Inferior parietal cortex (tissue), 1 donor: ENCODE data around the gene SHROOM1.

ENCODE experiments used
- DNase-seq: peaks from one replicate; pipeline ENCODE4 v3.0.0-alpha.2; 2016; ENCODE audit errors: extremely low spot score

Gene SHROOM1

DNA sequence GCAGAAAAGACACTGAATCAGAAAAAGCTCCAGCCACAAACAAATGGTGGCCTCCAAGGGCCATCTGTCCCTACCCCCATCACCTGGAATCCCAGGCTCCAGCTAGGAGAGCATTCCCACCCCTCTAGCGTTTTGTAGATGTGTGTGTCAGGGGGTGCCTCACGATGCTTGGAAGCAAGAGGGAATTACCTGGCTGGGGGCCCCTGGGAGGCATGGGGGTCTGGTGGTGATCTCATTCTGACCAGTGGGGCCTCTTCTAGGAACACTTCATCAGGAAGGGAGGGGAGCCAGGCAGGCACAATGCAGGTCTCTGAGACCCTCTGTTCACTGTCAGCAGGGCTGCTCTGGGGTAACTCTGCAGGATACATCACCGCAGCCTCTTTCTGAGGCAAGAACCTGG, 6.0 kb downstream of the SHROOM1 start:
- no peak for DNase-seq

GRCh38 chr5:132823481-132824050, 6.9 kb downstream of the SHROOM1 start:
- DNase-seq: no peak

DNA sequence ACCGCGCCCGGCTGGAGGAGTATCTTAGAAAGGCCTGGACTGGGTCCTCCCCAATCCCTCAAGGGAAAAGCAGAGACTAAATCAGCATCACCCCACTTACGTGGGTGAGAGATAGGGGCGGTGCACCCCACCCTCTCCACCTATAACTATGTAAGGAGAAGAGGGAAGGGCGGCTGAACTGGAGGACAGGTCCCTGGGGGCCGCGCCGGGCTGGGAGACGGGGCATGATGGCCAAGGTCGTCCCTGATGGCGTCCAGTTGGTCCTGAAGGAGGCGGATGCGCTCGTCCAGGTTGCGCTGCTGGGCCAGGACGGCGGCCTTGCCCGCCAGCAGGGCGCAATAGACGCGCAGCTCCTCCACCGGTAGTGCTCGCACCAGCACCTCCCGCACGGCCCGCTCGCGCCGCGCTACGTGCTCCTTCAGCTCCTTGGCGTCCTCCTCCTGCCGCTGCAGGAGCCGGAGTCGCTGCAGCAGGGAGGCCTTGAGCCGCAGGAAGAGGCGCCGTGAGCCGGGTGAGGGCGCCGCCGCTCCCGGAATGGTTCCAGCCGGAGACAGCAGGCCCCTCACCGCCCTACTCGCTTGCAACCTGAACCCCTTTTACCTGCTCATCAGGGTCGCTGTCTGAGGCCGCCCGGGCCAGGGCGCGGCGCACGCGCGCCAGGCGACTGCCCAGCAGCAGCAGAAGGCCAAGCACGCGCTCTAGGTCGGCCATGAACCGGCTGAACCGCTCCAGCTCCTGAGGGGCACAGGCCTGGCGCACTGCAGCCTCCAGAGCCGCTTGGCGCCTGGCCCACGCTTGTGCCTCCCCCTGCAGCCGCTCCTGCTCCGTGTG, 7.6 kb downstream of the SHROOM1 start:
- no peak for DNase-seq

- DNase-seq: peak; percentile 78
These were observed 8.7 kb downstream of the SHROOM1 start for GRCh38 chr5:132821791-132822190.

GRCh38 chr5:132821350-132821749, 9.1 kb downstream of the SHROOM1 start:
- no peak for DNase-seq

- DNase-seq: peak; percentile 98
These were observed 10.2 kb downstream of the SHROOM1 start for GRCh38 chr5:132820162-132820754.

GRCh38 chr5:132819468-132819867, 11.0 kb downstream of the SHROOM1 start:
- no peak for DNase-seq

DNA sequence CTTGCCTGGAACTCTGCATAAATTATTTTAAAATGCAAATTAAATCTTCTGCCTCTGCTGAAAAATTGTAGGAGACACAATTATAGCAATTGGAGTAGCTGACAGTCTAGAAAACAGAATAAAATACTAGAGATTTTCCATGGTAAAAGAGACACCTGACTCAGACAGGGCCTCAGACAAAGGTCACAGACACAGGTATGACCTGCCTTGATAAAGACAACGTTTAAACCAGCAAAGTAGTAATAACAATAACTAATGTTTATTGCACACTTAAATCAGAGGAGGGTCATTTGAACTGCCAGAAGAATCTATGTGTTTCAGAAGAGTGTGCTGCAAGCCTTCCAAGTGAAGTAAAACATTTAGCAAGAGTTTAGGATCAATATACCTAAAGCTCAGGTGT, 13.4 kb downstream of the SHROOM1 start:
- DNase-seq: no peak

- DNase-seq: no peak
These were observed 13.9 kb downstream of the SHROOM1 start for GRCh38 chr5:132816554-132816953.

DNA sequence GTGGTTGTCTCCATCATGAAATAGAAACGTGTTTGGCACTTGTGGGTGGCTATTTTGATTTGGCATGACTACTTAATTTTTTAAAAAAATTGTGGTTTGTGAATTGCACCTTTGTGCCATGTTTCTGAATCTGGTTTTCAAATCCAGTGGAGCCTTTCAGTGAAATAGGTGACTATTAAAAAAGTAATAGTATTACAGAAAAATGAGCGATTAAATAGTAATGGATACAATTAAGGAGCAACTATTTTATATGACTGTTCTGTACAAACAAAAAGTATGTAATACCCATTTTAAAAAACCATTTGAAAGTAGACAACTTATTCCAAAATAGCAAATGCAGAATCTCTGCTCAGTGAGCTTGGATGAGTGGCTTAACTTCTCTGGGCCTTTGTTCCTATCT, 14.4 kb downstream of the SHROOM1 start:
- DNase-seq: no peak

DNA sequence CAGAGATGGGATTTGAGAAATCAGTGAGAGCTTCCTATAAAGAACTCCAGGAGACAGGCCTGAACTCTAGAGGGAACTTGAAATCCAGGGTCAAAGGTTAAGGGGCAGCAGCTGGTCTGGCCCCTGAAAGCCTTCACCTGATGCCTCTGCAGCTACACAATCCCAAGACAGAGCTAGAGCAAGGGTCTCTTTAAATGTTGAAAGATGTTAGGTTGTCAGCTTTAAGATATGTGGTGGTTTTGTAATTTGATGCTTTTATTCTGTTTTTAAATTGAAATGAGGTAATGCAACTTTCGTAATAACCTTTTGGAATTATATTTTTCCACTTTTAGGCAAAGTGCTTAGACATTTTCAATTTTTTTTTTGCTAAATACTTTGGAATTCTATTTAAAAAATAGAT, 15.0 kb downstream of the SHROOM1 start:
- no peak for DNase-seq

DNA sequence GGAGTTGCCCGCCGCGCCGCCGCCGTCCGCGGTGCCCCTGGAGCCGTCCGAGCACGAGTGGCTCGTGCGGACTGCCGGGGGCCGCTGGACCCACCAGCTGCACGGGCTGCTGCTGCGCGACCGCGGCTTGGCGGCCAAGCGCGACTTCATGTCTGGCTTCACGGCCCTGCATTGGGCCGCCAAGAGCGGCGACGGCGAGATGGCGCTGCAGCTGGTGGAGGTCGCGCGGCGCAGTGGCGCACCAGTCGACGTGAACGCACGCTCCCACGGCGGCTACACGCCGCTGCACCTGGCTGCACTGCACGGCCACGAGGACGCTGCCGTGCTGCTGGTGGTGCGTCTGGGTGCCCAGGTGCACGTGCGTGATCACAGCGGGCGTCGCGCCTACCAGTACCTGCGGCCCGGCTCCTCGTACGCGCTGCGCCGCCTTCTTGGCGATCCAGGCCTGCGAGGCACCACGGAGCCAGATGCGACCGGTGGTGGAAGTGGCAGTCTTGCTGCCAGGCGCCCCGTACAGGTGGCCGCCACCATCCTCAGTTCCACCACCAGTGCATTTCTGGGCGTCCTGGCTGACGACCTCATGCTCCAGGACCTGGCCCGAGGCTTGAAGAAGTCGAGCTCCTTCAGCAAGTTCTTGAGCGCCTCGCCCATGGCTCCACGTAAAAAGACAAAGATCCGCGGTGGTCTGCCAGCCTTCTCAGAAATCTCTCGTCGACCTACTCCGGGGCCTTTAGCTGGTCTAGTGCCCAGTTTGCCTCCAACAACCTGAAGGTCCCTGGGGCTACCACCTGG, 15.7 kb downstream of the SHROOM1 start:
- no peak for DNase-seq

DNA sequence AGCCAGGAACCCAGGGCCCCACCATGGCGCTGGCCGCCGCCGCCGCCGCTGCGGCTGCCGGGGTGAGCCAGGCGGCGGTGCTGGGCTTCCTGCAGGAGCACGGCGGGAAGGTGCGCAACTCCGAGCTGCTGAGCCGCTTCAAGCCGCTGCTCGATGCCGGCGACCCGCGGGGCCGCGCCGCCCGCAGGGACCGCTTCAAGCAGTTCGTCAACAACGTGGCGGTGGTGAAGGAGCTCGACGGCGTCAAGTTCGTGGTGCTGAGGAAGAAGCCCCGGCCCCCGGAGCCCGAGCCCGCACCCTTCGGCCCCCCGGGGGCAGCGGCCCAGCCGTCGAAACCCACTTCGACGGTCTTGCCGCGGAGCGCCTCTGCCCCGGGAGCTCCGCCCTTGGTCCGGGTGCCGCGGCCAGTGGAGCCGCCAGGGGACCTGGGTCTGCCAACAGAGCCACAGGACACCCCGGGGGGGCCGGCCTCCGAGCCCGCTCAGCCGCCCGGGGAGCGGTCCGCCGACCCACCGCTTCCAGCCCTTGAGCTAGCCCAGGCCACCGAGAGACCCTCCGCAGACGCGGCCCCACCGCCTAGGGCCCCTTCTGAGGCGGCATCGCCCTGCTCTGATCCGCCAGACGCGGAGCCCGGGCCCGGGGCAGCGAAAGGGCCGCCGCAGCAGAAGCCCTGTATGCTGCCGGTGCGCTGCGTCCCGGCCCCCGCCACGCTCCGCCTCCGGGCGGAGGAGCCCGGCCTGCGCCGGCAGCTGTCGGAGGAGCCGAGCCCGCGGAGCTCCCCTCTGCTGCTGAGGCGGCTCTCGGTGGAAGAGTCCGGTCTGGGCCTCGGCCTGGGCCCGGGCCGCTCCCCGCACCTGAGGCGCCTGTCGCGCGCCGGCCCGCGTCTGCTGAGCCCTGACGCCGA, 16.6 kb downstream of the SHROOM1 start:
- DNase-seq: no peak

DNA sequence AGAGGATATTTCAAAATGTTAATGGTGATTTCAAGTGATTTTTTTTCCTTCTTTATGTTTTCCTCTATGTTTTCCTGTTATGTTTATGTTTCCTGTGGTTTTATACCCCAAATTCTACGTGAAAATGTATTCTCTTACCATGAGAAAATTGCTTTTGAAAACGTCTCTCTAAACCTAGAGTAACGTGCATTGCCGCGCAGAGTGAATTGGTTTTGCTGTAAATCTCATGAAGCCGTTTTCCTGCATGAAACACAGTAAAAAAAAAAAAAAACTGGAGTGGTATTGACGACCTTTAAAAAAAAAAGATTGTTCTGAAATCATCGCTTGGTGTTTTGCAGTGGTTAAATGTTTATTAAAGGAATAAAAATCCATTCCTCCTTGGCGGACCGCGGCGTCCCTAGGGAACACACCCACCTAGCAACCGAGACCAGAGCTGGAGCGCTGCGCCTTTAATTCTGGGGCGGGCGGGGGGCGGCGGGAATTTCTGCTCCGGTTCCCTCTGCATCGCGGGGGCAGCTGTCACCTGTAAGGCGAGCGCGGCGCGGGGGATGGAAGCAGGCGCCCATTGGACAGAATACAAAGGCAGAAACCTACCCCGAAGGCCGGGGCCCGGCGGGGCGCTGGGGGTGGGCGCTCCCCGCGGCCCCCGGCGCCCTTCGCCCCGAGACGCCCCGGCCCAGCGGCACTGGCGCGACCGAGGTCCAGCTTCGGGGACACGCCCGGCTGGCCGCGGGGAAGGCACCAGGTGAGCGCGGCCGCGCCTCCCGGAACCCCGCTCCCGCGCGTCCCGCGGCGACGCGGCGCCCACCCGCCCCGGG, 17.5 kb downstream of the SHROOM1 start, which contains the start of gene SOWAHA:
Gene SOWAHA, plus strand, starts transcription at position 522 of the 818 bp plus-strand sequence. CDS start 320 bp downstream, outside the sequence.
- no peak for DNase-seq

- no peak for DNase-seq
These were observed 18.2 kb downstream of the SHROOM1 start for GRCh38 chr5:132812123-132812765.

DNA sequence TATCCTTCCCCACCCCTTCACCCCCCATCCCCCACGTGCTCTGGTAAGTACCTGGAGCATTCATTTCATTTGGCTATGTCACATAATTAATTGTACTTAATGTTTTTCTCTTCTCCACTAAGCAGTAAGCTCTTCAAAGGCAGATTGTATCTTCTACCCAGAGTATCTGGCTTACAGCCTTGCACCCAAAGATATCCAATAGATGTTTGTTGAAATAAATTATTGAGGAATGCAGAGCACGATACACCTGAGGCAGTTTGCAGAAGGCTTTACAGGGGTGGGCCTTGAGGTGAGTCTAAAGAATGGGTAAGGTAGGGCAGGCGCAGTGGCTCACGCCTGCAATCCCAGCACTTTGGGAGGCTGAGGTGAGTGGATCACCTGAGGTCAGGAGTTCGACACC, 19.8 kb downstream of the SHROOM1 start:
- no peak for DNase-seq

- DNase-seq: no peak
These were observed 21.6 kb downstream of the SHROOM1 start for GRCh38 chr5:132808866-132809265.

- no peak for DNase-seq
These were observed 22.0 kb downstream of the SHROOM1 start for GRCh38 chr5:132808448-132808847.

GRCh38 chr5:132807163-132807838, 23.1 kb downstream of the SHROOM1 start:
- DNase-seq: no peak
